Right atrium auricular region (tissue), 2 donors: ENCODE data around the gene TMEM41B. TPM values are rescaled to one million over a fixed set of nuclear protein-coding genes. Genes with fewer than 3 reads are reported as not detected.
"Not testable (repeated sequence)": the region's sequence is repeated elsewhere in the genome, so short reads cannot be mapped to it uniquely, and the experiment has no call there.

ENCODE experiments used
- DNase-seq: peaks from one replicate; pipeline ENCODE4 v3.0.0-alpha.2; 2019; ENCODE audit warnings: low spot score
- H3K27ac ChIP-seq, 2 donors: fragments of 200-600 bp; sonication (generic); 1 replicate in 1 of 2; 2 replicates in 1 of 2; pipeline ENCODE4 v1.5.1; 2016 to 2019
- H3K27me3 ChIP-seq, 2 donors: fragments of 200-600 bp; sonication (generic); one replicate each; pipeline versions ENCODE4 v1.5.1 to v1.6.0; 2017 to 2019
- H3K36me3 ChIP-seq: fragments of 200-600 bp; sonication (generic); one replicate; pipeline ENCODE4 v1.5.1; 2016
- H3K4me1 ChIP-seq, 2 donors: fragments of 200-600 bp; sonication (generic); one replicate each; pipeline versions ENCODE4 v1.5.1 to v1.6.0; 2017 to 2019
- H3K4me3 ChIP-seq, 2 donors: fragments of 200-600 bp; sonication (generic); 1 replicate in 1 of 2; 2 replicates in 1 of 2; pipeline ENCODE4 v1.5.1; 2017 to 2019; ENCODE audit warnings: mild to moderate bottlenecking in 1 of 2, moderate library complexity in 1 of 2
- H3K9me3 ChIP-seq, 2 donors: fragments of 200-600 bp; sonication (generic); one replicate each; pipeline ENCODE4 v1.5.1; 2019
- total RNA-seq, 2 donors: library from RNA; depleted of rRNA; stranded (reverse); fragments of >200 nt; gene quantifications; one replicate each; pipeline ENCODE4 v1.1.0, GENCODE V29; 2016
- TF ChIP-seq, protein P1 (sequence below), 2 donors: fragments of 200-600 bp; sonication (generic); IDR thresholded peaks; one replicate each; pipeline ENCODE4 v1.5.1; 2019; ENCODE audit warnings: antibody characterized with exemption in 2 of 2

Gene TMEM41B
- total RNA-seq, 2 donors from 2014 or later: 16.9 to 20.4 TPM

DNA sequence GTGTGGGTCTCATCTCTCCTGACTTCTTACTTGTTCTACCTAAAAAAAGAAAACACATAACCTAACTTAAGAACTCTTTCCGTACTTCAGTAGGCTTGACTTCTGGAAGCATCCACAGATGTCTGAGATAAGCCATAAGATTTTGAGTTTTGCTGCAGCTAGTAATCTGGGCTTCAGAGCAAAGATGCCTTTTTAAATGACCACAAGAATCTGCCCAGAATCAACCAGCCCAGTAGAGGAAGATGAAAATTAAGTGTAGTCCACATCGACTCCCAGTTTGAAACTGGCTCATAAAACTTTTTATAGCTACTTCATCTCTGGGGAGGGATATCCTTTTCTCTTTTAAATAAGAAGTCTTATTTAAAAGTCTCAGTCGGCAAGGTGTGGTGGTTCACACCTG, 60.0 kb downstream of the TMEM41B start:
- Histone ChIP-seq H3K36me3 (no peaks in the 10 kb centered on the region), H3K4me3 (no peak overlapping the region), H3K27ac (no peak overlapping the region), H3K4me1 (peaks cover 0 to 46% of the 10 kb centered on the region in 2 donors), H3K9me3 (no peaks in the 10 kb centered on the region), H3K27me3 (no peaks in the 10 kb centered on the region)
- TF ChIP-seq, protein P1, sequence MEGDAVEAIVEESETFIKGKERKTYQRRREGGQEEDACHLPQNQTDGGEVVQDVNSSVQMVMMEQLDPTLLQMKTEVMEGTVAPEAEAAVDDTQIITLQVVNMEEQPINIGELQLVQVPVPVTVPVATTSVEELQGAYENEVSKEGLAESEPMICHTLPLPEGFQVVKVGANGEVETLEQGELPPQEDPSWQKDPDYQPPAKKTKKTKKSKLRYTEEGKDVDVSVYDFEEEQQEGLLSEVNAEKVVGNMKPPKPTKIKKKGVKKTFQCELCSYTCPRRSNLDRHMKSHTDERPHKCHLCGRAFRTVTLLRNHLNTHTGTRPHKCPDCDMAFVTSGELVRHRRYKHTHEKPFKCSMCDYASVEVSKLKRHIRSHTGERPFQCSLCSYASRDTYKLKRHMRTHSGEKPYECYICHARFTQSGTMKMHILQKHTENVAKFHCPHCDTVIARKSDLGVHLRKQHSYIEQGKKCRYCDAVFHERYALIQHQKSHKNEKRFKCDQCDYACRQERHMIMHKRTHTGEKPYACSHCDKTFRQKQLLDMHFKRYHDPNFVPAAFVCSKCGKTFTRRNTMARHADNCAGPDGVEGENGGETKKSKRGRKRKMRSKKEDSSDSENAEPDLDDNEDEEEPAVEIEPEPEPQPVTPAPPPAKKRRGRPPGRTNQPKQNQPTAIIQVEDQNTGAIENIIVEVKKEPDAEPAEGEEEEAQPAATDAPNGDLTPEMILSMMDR (IDR thresholded peaks at IDR 0.05): no peak
- no peak for DNase-seq

DNA sequence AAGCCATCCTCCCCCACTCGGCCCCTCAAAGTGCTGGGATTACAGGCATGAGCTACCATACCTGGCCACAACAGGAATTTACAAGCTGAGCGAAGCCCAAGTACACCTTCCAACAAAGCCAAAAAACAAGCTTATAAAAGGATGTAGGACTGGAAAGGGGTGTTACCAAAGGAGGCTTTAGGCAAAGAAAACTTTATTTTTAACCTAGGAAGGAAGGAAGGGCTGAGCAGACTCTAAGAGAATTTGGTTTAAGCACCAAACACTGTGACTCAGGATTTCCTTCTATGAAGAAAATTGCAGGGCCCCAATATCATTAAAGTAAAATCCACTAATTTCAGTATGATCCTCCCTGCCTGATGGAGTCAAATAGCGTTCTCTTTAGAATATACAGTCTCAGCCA, 61.3 kb downstream of the TMEM41B start:
- H3K27ac ChIP-seq: peak overlapping the region; percentile 8 to 49
- no peaks in the 10 kb centered on the region for H3K9me3 ChIP-seq
- no peaks in the 10 kb centered on the region for H3K36me3 ChIP-seq
- no peaks in the 10 kb centered on the region for H3K27me3 ChIP-seq
- DNase-seq: no peak
- TF ChIP-seq, protein P1 (IDR thresholded peaks at IDR 0.05): no peak
- H3K4me3 ChIP-seq: no peak overlapping the region
- H3K4me1 ChIP-seq: peaks cover 0 to 40% of the 10 kb centered on the region in 2 donors

DNA sequence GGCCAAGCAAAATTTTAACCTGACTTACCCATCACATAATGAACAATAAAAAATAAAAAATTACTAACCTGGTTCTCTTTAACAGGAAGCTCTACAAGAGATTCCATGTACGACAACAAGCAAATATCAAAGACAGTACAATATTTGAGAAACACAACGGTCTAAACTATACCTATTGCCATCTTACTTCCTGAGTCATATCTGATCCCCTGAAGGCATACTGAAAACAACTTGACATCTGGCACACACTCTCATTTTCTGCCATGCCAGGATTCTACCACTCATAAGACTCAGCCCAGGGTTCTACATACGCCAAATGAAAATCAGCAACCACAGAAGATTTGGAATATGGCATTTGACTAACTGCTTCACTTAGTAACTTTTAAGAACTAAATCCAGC, 63.1 kb downstream of the TMEM41B start:
- H3K4me1 ChIP-seq: peaks cover 0 to 40% of the 10 kb centered on the region in 2 donors

DNA sequence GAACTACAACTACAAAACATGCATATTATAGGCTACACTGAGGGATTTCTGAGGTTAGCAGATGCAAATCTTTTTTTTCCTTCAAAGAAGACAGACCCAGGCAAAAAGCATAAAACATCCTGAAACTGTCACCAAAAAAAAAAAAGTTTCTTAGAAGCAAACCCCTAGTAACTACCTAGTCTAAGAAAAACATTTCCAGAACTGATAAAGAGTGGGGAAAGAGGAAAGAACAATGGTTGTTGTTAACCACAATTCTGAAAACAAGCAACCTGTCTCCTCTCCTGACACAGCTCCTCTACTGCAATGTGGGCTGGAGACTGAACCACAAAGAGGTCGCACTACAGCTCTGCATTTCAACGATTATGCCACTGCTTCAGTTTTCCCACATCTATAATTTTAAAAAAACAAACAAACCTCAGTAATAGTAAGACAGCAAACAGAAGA, 64.2 kb downstream of the TMEM41B start:
- Histone ChIP-seq H3K9me3 (no peaks in the 10 kb centered on the region), H3K4me3 (no peak overlapping the region), H3K4me1 (peaks cover 0 to 40% of the 10 kb centered on the region in 2 donors), H3K36me3 (no peaks in the 10 kb centered on the region), H3K27me3 (no peaks in the 10 kb centered on the region), H3K27ac (no peak overlapping the region)
- no peak for DNase-seq
- TF ChIP-seq, protein P1 (IDR thresholded peaks at IDR 0.05): no peak

More for the DNA sequence above, 63.1 kb downstream of the TMEM41B start:
- Histone ChIP-seq H3K36me3 (no peaks in the 10 kb centered on the region), H3K27ac (no peak overlapping the region), H3K9me3 (no peaks in the 10 kb centered on the region), H3K27me3 (no peaks in the 10 kb centered on the region), H3K4me3 (no peak overlapping the region)
- TF ChIP-seq, protein P1 (IDR thresholded peaks at IDR 0.05): no peak
- DNase-seq: no peak

DNA sequence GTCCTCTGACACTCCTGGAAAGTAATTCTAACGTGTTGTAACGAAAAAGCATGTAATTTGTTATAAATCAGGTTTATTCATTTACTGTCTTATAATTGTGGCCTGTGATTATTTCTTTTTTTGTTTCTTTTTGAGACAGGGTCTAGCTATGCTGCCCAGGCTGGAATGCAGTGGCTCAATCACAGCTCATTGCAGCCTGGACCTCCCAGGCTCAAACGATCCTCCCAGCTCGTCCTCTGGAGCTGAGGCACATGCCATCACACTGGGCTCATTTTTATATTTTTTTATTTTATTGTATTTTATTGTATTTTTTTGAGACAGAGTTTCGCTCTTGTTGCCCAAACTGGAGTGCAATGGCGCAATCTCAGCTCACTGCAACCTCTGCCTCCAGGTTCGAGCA, 65.1 kb downstream of the TMEM41B start:
- H3K27me3 ChIP-seq: no peaks in the 10 kb centered on the region
- no peaks in the 10 kb centered on the region for H3K36me3 ChIP-seq
- peaks cover 0 to 40% of the 10 kb centered on the region in 2 donors for H3K4me1 ChIP-seq
- H3K4me3 ChIP-seq: no peak overlapping the region
- TF ChIP-seq, protein P1 (IDR thresholded peaks at IDR 0.05): no peak
- no peaks in the 10 kb centered on the region for H3K9me3 ChIP-seq
- DNase-seq: no peak
- no peak overlapping the region for H3K27ac ChIP-seq

DNA sequence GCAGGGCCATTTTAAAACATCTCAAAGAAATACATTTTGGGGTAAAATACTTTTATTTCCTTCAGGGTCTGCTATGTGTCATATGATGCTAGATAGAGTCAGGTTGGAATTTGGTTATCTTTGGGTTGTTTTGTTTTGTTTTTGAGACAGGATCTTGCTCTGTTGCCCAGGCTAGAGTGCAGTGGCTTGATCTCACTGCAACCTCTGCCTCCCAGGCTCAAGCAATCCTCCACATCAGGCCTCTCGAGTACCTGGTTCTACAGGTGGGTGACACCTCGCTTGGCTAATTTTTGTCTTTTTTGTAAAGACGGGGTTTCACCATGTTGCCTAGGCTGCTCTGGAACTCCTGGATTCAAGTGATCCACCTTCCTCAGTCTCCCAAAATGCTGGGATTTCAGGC, 66.5 kb downstream of the TMEM41B start:
- no peaks in the 10 kb centered on the region for H3K9me3 ChIP-seq
- no peaks in the 10 kb centered on the region for H3K36me3 ChIP-seq
- H3K27me3 ChIP-seq: no peaks in the 10 kb centered on the region
- no peak overlapping the region for H3K27ac ChIP-seq
- TF ChIP-seq, protein P1 (IDR thresholded peaks at IDR 0.05): no peak
- H3K4me1 ChIP-seq: peaks cover 0 to 30% of the 10 kb centered on the region in 2 donors
- DNase-seq: no peak
- no peak overlapping the region for H3K4me3 ChIP-seq

DNA sequence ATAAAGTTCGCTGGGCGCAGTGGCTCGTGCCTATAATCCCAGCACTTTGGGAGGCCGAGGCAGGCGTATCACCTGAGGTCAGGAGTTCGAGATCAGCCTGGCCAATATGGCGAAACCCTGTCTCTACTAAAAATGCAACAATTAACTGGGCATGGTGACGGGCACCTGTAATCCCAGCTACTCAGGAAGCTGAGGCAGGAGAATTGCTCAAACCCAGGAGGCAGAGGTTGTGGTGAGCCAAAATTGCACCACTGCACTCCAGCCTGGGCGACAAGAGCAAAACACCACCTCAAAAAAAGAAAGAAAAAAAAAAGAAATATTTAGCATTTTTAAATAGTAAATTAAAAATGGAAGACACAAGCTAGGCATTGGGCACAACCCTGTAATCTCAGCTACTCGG, 78.2 kb downstream of the TMEM41B start:
- H3K4me1 ChIP-seq: peaks cover 0 to 16% of the 10 kb centered on the region in 2 donors
- H3K9me3 ChIP-seq, DNase-seq, H3K27me3 ChIP-seq, H3K4me3 ChIP-seq, H3K27ac ChIP-seq, H3K36me3 ChIP-seq: not testable (repeated sequence)
